ENCODE measurements around the gene CD68. TPM values are rescaled to one million over a fixed set of nuclear protein-coding genes. Genes with fewer than 3 reads are reported as not detected.

Gene CD68
- total RNA-seq, 2 donors from 2014 or later = 37.7 to 56.6 TPM

DNA sequence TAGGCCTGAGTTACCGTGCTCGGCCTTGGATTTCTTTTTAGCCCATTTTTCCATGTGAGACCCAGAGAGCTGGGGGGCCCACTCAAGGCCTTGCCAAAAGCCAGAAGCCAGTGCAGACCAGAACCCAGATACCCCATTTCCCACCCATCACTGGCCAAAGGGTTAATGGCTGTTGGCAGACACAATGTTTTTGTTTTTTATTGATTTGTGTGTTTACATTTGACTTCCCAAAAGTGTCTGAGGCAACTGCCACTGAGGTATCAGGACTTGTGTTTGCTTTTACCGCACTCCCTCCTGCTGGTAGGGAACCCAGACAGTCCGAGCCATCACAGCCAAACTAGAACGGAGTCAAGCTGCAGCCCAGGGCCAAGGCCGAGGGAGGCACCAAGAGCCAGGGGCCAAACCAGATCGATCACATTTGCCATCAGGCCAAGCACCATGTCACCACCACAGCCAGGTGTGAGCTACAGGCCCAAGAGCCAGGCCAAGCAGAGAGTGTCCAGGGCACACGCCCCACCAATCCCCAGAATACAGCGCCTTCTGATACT is 38.3 kb upstream of the CD68 start:
- TF ChIP-seq, protein P1, sequence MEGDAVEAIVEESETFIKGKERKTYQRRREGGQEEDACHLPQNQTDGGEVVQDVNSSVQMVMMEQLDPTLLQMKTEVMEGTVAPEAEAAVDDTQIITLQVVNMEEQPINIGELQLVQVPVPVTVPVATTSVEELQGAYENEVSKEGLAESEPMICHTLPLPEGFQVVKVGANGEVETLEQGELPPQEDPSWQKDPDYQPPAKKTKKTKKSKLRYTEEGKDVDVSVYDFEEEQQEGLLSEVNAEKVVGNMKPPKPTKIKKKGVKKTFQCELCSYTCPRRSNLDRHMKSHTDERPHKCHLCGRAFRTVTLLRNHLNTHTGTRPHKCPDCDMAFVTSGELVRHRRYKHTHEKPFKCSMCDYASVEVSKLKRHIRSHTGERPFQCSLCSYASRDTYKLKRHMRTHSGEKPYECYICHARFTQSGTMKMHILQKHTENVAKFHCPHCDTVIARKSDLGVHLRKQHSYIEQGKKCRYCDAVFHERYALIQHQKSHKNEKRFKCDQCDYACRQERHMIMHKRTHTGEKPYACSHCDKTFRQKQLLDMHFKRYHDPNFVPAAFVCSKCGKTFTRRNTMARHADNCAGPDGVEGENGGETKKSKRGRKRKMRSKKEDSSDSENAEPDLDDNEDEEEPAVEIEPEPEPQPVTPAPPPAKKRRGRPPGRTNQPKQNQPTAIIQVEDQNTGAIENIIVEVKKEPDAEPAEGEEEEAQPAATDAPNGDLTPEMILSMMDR (IDR thresholded peaks at IDR 0.05) = no peak
- no peaks in the 10 kb centered on the region for H3K36me3 ChIP-seq
- no peaks in the 10 kb centered on the region for H3K27me3 ChIP-seq
- no peak for DNase-seq
- intact Hi-C loops (cut with DNase I) = no loop called here
- no peaks in the 10 kb centered on the region for H3K9me3 ChIP-seq
- H3K27ac ChIP-seq = no peak overlapping the region
- H3K4me3 ChIP-seq = no peak overlapping the region
- no peaks in the 10 kb centered on the region for H3K4me1 ChIP-seq
- no peak overlapping the region for H3K9ac ChIP-seq (ENCODE audit: low read depth in 2 of 2, low read length in 2 of 2)

DNA sequence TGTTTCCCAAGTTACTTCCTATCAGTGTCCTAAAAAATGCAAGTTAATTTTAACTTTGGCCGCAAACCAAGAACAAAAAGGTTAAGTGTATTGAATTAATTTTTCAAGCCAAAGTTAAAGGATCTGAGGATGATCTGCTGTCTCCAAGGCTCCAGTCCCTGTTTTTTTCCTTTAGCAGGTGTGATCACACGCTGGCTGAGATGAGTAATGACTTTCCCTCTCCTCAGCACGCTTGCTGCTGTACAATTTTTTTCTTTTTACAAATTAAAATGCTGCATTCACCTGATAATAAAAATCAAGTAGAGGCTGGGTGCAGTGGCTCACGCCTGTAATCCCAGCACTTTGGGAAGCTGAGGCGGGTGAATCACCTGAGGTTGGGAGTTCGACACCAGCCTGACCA is 34.5 kb upstream of the CD68 start:
- Histone ChIP-seq H3K9me3 (no peaks in the 10 kb centered on the region), H3K27me3 (no peaks in the 10 kb centered on the region), H3K4me3 (no peak overlapping the region), H3K27ac (no peak overlapping the region), H3K36me3 (no peaks in the 10 kb centered on the region), H3K4me1 (peaks cover 5% of the 10 kb centered on the region), H3K9ac (ENCODE audit: low read depth in 2 of 2, low read length in 2 of 2) (no peak overlapping the region)
- TF ChIP-seq, protein P1 (IDR thresholded peaks at IDR 0.05) = no peak
- intact Hi-C loops (cut with DNase I) = no loop called here
- DNase-seq = no peak

DNA sequence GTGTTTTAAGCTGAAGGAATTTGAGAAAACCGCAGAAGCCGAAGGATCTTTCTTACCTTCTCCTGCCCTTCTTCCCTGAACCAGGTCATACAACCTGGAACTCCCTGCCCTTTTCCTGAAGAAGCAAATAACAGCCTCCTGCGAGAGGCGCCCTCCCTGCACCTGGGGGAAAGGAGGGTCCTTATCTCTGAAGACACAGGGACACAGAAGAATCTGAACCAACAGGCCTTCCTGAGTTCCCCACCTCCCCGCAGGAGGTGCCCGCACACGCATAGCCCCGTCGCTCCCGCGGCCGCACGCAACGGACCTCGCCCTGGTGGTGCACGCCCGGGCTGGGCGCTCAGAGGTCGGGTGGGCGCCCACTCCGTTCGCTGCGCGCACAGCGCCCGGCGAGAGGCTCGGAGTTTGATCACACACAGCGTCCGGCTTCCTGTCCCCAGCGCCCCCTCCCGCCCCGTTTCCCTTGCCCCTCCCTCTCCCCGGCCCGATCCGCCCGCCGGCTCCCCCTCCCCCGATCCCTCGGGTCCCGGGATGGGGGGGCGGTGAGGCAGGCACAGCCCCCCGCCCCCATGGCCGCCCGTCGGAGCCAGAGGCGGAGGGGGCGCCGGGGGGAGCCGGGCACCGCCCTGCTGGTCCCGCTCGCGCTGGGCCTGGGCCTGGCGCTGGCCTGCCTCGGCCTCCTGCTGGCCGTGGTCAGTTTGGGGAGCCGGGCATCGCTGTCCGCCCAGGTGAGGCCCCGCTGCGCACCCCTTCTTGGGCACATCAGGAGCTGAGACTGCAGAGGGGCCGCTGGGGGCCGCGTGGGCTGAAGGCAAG is 30.6 kb upstream of the CD68 start, which contains the start of gene TNFSF12:
TNFSF12 (plus strand) TSS at position 474 of the 816 bp plus-strand sequence; CDS start at position 570, 96 bp downstream.
- Histone ChIP-seq H3K9me3 (no peaks in the 10 kb centered on the region), H3K36me3 (no peaks in the 10 kb centered on the region), H3K27ac (peak within 1 kb of the TSS; percentile 80), H3K4me1 (peaks cover 5% of the 10 kb centered on the region), H3K9ac (ENCODE audit: low read depth in 2 of 2, low read length in 2 of 2) (peak within 1 kb of the TSS; percentile 85 to 88), H3K27me3 (no peaks in the 10 kb centered on the region), H3K4me3 (peak within 1 kb of the TSS; percentile 69)
- TF ChIP-seq, protein P1 (IDR thresholded peaks at IDR 0.05) = no peak
- intact Hi-C loops (cut with DNase I) = no loop called here
- peak; percentile 73 for DNase-seq

GRCh38 chr17:7549401-7550055 is 29.9 kb upstream of the CD68 start:
- H3K27ac ChIP-seq = peak overlapping the region; percentile 80
- peak overlapping the region; percentile 85 to 88 for H3K9ac ChIP-seq (ENCODE audit: low read depth in 2 of 2, low read length in 2 of 2)
- TF ChIP-seq, protein P1 (IDR thresholded peaks at IDR 0.05) = no peak
- no peaks in the 10 kb centered on the region for H3K27me3 ChIP-seq
- intact Hi-C loops (cut with DNase I) = no loop called here
- H3K36me3 ChIP-seq = no peaks in the 10 kb centered on the region
- peaks cover 5% of the 10 kb centered on the region for H3K4me1 ChIP-seq
- peak; percentile 57 for DNase-seq
- H3K9me3 ChIP-seq = no peaks in the 10 kb centered on the region
- H3K4me3 ChIP-seq = peak overlapping the region; percentile 69

DNA sequence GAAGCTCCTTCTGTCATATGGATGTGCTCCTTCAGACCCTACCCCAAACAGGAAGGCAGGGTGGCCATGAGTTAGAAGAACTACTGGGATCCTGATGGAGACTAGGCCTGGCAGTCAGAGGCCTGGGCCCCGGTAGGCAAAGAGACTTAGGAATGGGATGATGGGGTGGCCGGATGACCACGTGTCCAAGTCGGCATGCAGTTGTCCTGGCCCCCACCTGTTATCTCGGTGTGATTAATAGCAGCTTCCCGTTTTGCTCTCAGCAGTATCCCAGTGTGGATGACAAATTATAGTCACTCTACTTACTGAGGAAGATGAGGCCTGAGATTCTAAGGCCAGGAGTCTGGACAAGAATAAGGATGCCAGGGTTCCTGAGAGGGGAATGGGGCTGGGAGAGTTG is 29.1 kb upstream of the CD68 start:
- H3K9me3 ChIP-seq = no peaks in the 10 kb centered on the region
- no peak for DNase-seq
- H3K4me3 ChIP-seq = no peak overlapping the region
- intact Hi-C loops (cut with DNase I) = no loop called here
- no peak overlapping the region for H3K27ac ChIP-seq
- TF ChIP-seq, protein P1 (IDR thresholded peaks at IDR 0.05) = no peak
- no peak overlapping the region for H3K9ac ChIP-seq (ENCODE audit: low read depth in 2 of 2, low read length in 2 of 2)
- H3K27me3 ChIP-seq = no peaks in the 10 kb centered on the region
- peaks cover 5% of the 10 kb centered on the region for H3K4me1 ChIP-seq
- no peaks in the 10 kb centered on the region for H3K36me3 ChIP-seq
